NCI-H69 (cell line): Measurements from ENCODE around the gene RASSF5.

Source experiments
- DNase-seq: peaks from one replicate; lab custom pipeline; 2025; lab: John Stamatoyannopoulos, UW

RASSF5 gene

DNA sequence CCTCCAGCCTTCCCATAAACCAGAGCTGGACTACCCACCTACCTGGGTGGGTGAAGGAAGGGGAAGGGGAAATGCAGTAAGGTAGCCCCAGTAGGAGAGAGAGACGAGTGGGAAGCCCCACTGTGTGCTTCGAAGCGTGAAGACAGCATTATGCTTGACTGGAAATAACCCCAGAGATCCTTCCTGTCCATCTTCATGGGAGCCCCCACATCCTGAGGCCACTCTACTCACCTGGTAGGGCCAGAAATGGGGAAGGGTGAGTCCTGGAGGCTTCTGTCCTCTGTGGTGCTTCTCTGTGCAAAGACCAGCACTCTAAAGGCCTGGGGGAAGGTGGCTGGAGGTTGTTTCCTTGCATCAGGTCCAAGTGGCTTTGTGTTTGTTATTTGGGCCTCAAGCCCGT, 10.0 kb upstream of the RASSF5 start:
- no peak for DNase-seq

DNA sequence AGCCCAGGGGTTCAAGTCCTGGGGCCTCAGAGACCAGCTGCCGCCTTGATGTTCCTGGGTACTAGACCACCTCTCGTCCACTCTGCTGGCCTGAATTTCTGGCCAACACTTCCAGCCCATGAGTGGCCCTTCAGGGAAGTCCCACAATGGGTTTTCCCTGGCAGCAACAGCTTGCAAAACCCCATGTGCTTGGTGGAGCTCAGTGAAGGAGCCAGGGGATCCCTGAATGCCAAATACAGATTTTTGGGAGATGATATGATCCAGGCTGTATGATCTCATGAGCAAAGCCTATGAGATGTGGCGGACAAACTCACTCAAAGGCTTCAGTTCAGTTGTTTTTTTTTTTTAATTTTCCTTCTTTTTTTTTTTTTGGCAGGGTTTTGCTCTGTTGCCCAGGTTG, 9.6 kb upstream of the RASSF5 start:
- DNase-seq: no peak

DNA sequence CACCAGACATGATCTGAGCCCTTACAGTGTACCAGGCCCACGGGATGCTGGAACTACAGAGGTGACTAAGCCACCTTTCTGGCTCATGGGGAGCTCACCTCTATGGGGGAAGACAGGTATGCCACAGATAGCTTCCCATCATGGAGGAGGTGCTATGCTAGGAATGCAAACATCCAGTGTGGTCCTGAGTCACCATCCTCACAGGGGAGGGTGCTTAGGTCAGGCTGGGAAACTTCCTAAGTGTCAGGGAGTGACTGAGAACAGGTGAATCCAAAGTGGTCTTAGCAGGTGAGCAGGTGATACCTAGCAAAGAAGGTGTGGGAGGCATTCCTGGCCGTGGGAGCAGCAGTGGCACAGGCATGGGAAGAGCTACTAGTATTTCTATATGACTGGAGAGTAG, 8.6 kb upstream of the RASSF5 start:
- DNase-seq: no peak

DNA sequence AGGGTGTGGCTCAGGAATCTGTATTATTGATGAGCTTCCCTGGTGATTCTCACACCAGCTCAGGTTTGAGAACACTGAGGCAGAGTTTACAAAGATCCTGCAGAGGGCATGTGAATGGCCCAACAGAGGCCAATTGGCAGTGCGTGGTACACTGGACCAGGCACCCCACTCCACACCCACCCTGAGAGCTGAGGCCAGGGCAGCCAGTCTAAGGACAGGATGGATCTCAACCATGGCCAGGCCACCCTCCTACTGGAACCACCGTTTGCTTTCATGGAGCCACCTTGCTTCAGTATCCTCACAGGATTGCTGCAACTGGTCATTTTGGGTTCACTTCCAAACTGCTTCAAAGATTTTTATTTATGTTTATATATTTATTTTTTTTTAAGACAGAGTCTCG, 7.3 kb upstream of the RASSF5 start:
- no peak for DNase-seq

DNA sequence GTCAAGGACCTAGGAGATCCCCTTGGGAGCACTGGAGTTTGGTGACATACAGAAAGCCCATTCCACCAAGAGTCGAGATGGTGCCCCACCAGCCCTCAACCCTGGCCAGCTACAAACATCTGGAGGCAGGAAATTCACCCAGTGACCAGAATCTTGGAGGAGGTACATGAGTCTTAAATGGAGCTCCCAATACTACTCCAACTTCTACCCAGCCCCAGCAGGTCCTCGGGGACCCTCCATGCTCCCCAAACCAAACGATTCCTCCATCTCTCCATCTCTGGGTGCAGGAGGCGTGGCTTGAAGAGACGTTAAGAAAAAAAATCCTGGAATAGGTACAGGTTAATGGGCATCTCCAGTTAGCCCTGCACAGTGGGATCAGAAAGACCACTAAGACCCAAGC, 5.5 kb upstream of the RASSF5 start:
- DNase-seq: no peak

DNA sequence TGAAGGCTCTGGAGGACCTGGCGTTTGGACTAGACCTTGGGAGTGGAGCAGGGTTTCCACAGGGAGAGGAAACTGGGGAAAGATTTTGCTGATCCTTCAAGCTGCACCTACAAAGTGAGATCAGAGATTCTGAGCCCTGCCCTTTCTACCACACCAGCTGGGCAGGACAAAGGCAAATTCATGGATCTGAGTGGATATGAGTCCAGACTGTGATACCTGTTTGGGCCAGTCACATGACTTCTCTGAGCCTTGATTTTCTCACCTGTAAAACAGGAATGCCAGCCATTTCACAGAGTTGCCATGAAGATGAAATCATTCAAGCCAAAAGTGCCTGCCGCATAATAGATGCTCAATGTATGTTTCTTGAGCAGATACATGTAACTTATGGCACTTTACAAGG, 4.9 kb upstream of the RASSF5 start:
- no peak for DNase-seq

DNA sequence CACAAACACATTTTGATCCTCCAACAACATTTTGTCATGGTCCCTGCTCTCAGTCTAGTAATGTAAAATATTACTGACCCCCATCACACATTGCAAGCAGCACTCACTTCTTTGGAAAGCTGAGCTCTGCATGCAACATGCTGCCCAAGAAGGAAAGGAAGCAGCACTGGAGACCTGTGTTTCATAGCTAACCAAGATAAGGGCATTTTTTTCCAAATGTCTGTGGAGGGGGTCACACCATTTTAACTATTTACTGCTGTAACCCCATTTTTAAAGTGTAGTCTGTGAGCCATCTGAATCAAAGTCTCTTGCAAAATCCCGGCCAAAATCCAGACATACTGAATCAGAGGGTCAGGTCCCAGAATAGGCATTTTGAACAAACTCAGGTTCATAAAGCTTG, 4.5 kb upstream of the RASSF5 start:
- no peak for DNase-seq

DNA sequence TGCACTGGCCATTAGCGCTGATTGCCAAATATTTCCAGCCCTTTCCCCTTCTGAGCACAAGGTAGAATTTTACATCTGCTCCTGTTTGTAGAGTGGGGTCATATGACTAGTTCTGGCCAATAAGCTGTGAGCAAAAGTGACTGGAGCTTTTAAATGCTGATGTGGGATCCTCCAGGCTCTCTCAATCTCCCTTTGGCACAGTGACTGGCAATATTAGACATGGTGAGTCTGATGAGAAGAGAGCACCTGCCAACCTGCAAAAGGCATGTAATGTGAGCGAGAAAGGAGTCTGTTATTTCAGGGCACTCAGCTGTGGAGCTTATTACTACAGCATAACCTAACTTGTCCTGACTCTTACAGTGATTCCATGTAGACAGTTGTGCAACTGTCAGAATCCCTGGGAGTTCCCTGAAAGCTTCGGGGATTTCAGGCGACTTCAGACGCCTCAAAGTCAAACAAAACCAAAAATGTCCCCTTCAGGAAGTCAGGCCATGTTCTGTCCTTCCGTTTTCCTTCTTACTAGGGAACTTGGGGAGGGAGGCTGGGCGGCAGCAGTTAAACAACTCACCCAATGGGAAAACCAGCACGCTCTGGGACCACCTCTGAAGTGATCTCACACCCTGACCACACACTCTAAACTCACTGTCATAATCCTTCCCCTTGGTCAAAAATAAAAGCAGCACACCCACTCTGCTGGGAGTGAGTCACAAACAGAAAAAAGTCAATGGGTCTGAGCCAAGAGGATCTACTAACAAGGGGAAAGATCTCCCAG, 3.6 kb upstream of the RASSF5 start:
- DNase-seq: no peak

DNA sequence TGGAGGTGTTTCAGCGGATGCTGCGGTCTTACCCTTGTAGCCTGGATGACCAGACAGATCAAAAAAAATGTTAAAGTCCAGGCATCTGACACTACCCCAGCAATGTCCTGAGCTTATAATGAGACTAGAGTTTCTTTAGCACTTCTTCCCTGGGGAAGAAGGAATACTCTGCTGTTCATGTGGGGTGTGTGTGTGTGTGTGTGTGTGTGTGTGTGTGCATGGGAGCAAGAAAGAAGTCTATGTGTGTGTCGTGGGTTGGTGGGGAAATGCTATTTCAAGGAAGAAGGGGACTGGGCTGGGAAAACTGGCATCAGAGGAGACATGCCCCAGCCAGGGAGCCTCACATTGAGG, 3.0 kb upstream of the RASSF5 start:
- DNase-seq: no peak

DNA sequence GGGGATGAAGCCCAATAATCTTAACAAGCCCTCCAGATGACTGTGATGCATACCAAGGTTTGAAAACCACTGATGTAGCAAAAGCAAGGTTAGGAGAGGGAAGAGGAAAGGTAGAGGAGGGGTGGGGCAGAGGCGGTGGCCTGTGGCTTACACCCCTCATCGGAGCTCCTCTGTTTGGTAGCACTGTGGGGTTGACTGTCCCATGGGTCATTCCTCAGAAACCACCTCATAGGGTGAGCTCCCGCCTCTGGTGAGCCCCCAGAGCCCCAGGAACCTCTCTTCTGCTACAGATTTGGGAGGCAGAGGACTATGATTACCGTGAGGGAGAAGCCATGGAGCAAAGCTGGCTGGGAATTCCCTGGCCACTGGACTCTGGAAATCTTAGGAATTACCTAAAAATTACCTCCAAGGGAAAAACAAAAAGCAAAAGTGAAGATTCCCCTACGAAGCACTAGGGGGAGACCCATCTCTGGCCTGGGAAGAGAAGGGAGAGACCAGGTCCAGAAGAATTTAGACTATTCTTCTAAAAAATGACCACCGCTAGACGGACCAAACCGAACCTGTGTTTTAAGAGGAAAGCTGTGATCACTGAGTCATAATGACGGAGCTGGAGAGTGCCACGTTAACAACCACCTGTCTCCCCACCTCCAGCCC, 1.5 kb upstream of the RASSF5 start:
- no peak for DNase-seq

DNA sequence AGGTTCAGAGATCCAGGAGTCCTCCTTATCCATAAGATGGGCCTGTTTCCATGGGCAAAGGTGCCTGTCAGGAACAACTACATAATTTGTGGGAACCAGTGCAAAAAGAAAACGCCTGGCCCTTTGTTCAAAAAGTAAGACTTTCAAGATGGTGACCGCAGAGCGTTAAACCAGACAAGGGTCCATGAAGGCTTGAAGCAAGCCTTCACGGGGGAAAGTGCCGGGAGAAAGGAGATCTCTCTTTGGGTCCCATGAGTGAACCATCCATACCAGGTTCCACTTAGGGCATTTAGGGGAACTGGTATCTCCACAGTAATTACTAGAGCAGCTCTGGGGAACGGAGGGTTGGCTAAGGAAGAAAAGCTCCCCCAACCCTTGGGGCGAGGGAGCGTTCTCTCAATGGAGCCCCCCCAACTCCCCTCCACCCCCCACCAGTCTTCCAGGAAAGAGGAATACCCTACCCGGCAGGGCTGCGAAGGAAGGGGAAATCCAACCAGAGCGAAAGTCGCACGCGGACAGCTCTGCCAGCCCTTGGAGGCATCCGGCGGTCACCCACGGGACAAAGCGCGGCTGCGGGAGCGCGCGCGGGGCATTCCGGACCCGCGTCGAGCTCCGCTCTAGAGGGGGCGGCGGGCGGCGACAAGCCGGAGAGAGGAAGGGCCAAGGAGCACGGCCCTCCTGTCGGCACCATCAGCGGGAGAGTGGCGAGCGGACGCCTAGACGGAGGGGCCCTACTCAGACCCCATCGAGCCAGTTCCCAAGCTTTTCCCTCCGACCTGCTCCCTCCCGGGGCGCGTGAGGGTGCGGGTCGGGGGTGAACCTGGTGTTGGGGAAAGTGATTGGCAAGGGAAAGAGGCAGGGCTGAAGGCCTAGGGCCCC, 687 bp upstream of the RASSF5 start:
- DNase-seq: no peak

DNA sequence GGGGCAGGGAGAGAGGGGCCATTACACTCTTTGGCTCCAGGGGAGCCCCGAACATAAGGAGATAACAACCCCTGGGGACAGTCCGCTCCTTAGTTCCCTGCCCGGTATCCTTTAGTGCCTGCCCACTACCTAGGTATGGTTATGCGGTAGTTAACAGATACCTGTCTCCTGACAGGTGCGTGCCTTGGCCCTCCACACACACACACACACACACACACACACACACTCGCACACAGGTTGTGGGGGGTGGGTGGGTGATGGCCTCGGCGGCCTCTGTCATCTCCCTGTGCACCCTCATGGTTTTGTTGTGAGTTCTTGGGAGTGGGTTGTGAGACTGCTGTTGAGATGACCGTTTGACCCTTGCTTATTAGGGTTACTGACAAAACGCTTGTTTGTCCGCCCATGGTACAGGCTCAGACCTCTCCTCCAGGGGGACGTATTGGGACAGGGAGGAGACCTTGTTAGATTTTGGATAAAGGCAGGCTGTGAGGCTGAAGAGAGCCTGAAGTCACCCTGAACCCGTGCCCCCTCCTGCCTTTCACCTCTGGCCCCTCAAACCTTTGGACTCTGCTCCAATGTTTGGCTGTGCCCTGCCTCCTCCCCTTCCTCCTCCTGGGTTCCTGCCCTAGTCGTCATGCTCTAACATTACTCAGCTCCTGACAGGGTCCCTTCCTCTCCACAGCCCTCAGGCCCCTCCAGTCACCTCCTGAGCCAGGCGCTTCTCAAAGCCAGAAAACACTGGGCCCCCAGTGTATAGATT, 979 bp downstream of the RASSF5 start:
- DNase-seq: no peak

DNA sequence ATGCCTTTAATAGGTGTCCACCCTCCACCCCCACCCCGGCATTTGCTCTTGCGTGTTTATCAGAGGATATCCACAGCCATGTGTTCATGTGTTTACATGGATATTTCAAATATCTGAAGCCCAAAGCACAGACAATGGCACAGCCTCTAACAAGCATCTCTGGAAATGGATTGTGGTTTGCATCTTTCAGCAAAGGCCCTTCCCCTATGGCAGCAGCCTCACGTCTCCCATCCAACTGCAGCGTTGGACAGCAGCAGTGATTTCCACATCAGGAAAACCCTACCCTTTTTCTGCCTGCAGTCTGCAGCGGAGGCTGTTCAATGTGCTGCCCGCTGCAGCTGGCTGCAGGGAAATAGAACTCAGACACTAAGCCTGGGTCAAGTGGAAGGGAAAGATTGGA, 1.6 kb downstream of the RASSF5 start:
- no peak for DNase-seq

DNA sequence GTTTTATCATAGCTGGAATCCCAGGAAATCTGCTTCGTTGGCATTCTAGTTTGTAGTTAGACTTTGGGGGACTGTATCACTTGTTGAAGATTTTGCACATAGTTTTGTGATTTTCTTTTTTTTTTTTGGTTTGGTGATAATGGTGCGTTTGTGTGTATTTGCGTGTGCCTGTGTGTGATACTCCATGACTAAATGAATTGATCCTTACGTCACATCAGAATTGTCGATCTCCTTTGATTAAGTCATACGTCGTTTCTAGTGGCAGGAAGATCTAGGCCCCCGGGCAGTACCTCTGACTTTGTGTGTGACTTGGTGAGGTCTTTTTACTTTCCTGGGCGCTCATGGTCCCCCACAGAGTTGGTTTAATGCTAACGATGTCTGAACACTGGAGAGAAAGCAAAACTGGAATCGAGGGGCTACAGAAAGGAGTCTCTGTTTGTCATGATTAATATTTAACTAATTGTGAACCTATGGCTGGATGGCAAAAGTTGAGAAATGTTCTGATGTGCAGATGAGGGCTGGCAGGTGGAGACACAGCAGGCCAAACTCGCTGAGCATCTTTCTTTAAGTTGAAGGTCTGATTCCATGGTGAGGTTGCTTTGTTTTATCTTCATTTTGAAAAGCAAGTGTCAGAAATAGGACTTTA, 2.4 kb downstream of the RASSF5 start:
- no peak for DNase-seq

DNA sequence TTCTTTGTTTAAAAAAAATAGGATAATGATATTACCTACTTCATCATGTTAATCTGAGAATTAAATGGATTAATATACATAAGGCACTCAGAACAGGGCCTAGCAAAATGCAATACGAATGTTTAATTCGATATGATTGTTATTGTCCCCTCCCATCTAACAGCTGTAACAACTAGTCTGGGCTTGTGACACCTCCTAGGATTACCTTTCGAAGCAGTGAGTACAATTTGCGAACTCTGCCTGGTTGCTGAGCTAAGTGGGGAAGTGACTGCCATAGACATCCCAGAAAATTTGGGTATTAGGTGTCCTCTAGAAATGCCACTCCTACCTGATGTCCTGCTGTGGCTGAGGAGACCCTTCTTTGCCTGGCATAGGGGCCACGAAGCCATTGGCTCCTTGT, 3.0 kb downstream of the RASSF5 start:
- DNase-seq: no peak

DNA sequence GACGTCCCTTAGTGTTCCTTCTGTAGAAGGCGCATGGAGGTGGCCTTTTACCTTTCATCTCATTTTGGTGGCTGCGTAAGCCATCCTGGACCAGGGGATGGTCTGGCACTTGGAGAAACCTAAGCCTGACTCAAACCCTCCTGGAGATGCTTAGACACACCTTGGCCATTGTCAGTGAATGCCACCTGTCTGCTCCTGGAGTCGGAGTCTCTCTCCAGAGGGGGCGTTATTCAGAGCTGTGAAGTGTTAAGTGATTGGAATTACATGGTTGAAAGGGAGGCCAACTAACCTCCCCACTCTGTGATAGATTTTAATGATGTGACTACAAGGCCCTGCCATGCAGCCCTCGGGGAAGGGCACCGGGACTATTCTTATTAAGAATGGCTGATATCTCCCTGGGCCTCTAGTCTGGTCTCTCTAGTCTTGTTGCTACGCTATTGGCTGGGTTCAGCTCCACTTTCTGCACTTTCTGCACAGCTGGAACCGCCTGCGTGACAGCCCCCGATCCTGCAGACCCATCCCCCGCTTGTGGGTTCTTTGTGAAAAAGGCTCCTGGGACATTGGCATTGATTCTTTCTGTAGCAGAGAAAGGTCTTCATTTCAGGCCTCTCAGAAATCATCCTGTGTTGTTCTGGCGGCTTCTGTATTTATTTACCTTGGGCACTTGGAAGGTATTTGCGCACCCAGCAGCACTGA, 4.2 kb downstream of the RASSF5 start:
- peak; percentile 52 for DNase-seq

DNA sequence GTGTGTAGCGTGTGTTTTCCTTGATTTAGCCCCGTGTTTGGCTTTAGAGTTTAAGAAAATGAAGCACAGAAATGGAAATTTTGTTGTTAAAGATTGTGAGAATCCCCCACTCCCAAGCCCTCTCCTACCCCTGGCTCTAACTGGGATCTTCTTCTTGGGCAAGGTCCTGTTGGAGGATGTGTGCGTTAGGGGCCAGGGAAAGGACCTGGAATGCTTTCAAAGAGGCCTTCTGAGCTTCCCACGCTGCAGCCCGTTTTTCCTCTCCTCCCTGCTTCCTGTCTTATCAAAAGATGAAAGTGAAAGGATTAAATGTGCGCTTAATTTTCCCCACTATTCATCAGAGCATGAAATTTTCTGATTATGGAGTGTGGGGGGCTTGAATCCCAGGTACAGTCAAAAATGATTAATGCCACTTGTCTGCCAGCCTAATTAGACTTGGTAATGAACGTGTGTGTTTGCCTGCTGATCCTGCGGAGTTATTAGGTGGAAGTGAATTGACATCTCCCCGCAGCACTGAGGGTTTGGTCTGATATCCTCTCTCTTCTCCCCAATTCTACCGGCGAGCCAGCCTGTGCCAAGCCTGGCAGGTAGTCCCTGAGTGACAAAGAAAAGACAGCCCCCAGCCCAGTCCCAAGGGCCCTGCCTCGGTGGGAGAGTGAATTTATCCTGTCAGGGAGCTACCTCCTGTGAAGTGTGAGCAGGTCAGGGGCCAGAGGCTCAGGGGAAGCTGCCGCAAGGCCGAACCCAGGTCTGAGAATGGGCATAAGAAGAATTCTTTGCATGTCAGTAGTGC, 4.9 kb downstream of the RASSF5 start:
- peak; percentile 49 for DNase-seq

DNA sequence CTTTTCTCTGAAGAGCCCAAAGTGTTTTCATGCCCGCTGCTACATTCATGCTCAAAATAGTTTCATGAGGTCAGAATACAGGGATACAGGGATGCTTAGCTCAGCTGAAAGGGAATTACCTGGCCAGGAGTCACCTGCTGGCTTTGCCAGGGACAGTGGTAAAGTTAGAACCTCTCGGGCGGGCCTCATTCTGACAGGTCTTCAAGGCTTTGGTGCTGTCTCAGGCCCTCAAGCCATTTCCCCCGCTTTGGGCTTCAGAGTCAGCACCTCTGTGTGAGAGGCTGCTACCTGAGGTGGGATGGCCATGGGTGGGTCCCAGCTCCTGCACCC, 5.5 kb downstream of the RASSF5 start:
- DNase-seq: no peak

DNA sequence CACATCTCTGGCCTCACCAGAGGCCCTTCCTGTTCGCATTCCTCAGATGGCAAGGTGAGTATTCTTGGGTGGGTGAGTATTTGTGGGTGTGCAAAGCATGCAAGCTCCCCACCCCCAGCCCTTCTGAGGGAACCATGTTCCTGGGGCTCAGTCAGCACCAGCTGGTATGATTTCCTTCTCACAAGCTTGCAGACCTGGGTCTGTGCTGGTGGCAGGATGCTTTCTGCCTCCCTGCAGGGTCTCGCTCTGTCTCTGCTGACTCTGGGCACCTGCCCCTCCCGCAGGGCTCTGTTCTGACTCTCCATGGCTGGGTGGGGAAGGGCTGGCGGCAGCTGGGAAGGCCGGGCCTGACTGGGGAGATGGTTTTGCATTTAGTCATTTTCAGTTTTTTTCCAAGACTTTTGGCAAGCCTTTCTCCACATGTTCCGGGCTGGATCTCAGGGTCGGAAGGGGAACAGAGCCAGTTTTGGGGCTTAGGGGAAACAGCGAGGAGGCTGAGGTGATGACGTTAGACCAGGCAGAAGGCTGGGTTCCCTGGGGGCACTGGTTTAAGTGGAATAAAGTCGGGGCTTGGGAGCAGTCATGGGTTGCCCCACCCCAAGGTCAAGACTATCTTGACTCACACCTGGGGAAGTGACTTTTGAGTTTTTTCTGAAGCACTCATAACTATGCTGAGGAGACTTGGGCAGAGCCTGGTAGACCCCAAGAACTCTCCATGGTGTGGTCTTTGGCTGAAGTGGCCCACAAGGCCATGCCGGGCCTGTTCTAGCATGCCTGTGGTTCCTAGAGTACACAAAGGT, 6.2 kb downstream of the RASSF5 start:
- no peak for DNase-seq
